Activated naive CD4-positive, alpha-beta T cell treated with anti-CD3 and anti-CD28 coated beads for 36 hours (primary cell): ENCODE measurements around the gene CIT. TPM values are rescaled to one million over a fixed set of nuclear protein-coding genes. Genes with fewer than 3 reads are reported as not detected.

Source experiments
- CTCF ChIA-PET: fragments of 350-600 bp; sonication (Branson Sonifier 250); formaldehyde crosslinking; loops from one replicate; lab custom pipeline; 2021; ENCODE audit warnings: antibody characterized with exemption; lab: Charles Lee
- DNase-seq: peaks from one replicate; pipeline ENCODE4 v3.0.0-alpha.2; 2020
- H3K27ac Mint-ChIP-seq: one replicate; pipeline ENCODE4 v1.8.0; 2021; ENCODE audit warnings: mild to moderate bottlenecking, mixed read lengths
- H3K27me3 Mint-ChIP-seq: one replicate; pipeline ENCODE4 v1.8.0; 2021; ENCODE audit warnings: low read depth, mixed read lengths
- H3K36me3 Mint-ChIP-seq: one replicate; pipeline ENCODE4 v1.8.0; 2021; ENCODE audit warnings: low read depth, mixed read lengths
- H3K4me1 Mint-ChIP-seq: one replicate; pipeline ENCODE4 v1.8.0; 2021; ENCODE audit warnings: low read depth, mixed read lengths
- H3K4me3 Mint-ChIP-seq: one replicate; pipeline ENCODE4 v1.8.0; 2021; ENCODE audit warnings: mild to moderate bottlenecking, moderate library complexity, mixed read lengths
- H3K9me3 Mint-ChIP-seq: one replicate; pipeline ENCODE4 v1.8.0; 2021; ENCODE audit warnings: mixed read lengths
- intact Hi-C: fragments of 100-400 bp; cut with micrococcal nuclease; formaldehyde crosslinking; loops from one replicate; pipeline ENCODE4 v1.15.1; 2023
- total RNA-seq, 2 experiments: library from RNA; stranded (reverse); gene quantifications; one replicate each; pipeline ENCODE4 v1.2.3, GENCODE V29; 2021

CIT gene, protein sequence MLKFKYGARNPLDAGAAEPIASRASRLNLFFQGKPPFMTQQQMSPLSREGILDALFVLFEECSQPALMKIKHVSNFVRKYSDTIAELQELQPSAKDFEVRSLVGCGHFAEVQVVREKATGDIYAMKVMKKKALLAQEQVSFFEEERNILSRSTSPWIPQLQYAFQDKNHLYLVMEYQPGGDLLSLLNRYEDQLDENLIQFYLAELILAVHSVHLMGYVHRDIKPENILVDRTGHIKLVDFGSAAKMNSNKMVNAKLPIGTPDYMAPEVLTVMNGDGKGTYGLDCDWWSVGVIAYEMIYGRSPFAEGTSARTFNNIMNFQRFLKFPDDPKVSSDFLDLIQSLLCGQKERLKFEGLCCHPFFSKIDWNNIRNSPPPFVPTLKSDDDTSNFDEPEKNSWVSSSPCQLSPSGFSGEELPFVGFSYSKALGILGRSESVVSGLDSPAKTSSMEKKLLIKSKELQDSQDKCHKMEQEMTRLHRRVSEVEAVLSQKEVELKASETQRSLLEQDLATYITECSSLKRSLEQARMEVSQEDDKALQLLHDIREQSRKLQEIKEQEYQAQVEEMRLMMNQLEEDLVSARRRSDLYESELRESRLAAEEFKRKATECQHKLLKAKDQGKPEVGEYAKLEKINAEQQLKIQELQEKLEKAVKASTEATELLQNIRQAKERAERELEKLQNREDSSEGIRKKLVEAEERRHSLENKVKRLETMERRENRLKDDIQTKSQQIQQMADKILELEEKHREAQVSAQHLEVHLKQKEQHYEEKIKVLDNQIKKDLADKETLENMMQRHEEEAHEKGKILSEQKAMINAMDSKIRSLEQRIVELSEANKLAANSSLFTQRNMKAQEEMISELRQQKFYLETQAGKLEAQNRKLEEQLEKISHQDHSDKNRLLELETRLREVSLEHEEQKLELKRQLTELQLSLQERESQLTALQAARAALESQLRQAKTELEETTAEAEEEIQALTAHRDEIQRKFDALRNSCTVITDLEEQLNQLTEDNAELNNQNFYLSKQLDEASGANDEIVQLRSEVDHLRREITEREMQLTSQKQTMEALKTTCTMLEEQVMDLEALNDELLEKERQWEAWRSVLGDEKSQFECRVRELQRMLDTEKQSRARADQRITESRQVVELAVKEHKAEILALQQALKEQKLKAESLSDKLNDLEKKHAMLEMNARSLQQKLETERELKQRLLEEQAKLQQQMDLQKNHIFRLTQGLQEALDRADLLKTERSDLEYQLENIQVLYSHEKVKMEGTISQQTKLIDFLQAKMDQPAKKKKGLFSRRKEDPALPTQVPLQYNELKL (N-terminal part only)
- 10 to 100 TPM; 78.6 to 78.8 TPM for total RNA-seq

DNA sequence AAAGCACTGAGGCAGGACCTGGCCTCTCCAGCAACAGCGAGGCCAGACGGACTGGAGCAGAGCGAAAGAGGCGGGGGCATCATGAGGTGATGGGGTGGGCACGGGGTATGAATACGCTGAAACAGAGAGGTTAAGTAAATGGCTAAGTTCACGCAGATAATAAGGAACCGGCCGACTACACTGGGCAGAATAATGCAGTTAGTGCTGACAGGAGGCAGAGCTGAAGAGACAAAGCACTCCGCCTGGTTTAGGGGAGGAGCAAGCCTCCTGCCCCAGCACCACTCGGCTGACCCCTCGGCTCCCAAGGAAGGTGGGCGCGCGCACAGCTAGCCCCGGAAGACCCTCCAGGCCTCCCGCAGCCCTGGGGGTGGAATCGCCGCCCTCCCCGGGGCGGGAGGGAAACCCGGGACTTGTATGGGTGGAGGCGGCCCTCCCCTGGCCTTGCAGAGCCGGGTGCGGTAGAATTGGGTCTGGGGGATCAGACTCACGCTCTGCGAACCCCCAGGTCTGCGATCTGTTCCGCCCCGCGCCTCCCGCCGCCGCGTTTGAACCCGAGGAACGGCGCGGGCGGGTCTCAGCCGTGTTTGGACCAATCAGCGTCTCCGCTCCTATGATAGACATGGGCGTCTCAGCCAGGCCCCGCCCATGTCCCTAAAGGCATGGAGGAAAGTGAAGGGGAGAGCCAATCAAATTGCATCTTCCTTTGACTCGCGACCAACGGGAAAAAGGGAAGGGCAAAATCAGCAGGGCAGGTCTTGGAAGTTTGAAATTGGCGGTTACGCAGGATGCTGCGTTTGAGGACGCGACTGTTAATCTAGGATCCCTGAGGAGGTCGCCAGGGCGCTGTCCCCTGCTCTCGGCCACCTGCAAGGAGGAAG, at the start of gene CIT:
CIT (minus strand) TSS at position 560 of the 878 bp plus-strand sequence. CDS start 1,152 bp downstream, outside the sequence.
- peak; percentile 94 for DNase-seq
- peaks cover 13% of the 10 kb centered on the region for H3K4me1 Mint-ChIP-seq
- peak within 1 kb of the TSS; percentile 42 for H3K27ac Mint-ChIP-seq
- CTCF ChIA-PET: interaction anchor here (0.6 kb wide), 1 partner anchor 23 kb away, joined by 5 read pairs; no protein-coding TSS in a partner anchor
- peak within 1 kb of the TSS; percentile 97 for H3K4me3 Mint-ChIP-seq
- H3K9me3 Mint-ChIP-seq: no peaks in the 10 kb centered on the region
- intact Hi-C loops: loop anchor here (1.0 to 2.0 kb wide), 6 partner anchors 25 to 244 kb away; no protein-coding TSS in a partner anchor
- H3K27me3 Mint-ChIP-seq: no peaks in the 10 kb centered on the region
- peaks cover 24% of the 10 kb centered on the region for H3K36me3 Mint-ChIP-seq

DNA sequence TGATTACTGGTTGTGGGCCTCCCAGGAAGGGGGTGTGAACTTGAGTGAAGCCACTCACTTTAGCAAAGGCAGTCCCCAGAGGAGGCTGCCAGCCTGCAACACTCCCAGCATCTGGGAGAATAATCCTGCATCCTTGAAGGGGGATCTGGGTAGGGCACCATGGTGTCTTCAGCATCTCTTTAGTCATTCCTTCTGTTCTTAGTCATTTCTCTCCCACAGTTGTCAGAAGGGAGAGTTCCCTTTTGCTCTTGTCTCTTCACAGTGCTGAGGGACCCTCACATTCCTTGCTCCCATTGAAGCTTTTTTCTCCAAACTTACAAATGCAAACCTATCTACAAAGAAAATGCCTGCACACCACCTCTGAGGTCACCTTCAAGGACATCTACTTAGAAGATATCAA, 48.1 kb upstream of the CIT start:
- no peaks in the 10 kb centered on the region for H3K36me3 Mint-ChIP-seq
- CTCF ChIA-PET: interaction anchor here (0.6 to 0.9 kb wide), 2 partner anchors 14 to 17 kb away, joined by 3 to 4 read pairs; no protein-coding TSS in a partner anchor
- H3K27me3 Mint-ChIP-seq: no peaks in the 10 kb centered on the region
- no peak for DNase-seq
- intact Hi-C loops: no loop called here
- H3K4me1 Mint-ChIP-seq: no peaks in the 10 kb centered on the region
- no peaks in the 10 kb centered on the region for H3K9me3 Mint-ChIP-seq
- H3K4me3 Mint-ChIP-seq: no peak overlapping the region
- no peak overlapping the region for H3K27ac Mint-ChIP-seq

DNA sequence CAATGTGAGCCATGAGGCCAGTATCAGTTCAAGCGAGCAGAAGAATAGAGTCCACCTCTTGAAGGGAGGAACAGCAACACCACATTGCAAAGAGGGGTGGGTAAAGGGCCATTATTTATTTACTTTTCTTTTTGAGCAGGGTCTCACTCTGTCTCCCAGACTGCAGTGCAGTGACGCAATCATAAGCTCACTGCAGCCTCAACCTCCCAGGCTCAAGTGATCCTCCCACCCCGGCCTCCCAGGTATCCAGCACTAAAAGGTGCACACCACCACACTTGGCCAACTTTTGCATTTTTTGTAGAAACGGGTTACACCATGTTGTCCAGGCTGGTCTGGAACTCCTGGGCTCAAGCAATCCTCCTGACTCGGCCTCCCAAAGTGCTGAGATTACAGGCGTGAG, 42.9 kb upstream of the CIT start:
- H3K27me3 Mint-ChIP-seq: no peaks in the 10 kb centered on the region
- no peak for DNase-seq
- H3K4me1 Mint-ChIP-seq: no peaks in the 10 kb centered on the region
- intact Hi-C loops: no loop called here
- no peaks in the 10 kb centered on the region for H3K36me3 Mint-ChIP-seq
- CTCF ChIA-PET: no interaction called here
- H3K27ac Mint-ChIP-seq: no peak overlapping the region
- H3K9me3 Mint-ChIP-seq: no peaks in the 10 kb centered on the region
- no peak overlapping the region for H3K4me3 Mint-ChIP-seq

DNA sequence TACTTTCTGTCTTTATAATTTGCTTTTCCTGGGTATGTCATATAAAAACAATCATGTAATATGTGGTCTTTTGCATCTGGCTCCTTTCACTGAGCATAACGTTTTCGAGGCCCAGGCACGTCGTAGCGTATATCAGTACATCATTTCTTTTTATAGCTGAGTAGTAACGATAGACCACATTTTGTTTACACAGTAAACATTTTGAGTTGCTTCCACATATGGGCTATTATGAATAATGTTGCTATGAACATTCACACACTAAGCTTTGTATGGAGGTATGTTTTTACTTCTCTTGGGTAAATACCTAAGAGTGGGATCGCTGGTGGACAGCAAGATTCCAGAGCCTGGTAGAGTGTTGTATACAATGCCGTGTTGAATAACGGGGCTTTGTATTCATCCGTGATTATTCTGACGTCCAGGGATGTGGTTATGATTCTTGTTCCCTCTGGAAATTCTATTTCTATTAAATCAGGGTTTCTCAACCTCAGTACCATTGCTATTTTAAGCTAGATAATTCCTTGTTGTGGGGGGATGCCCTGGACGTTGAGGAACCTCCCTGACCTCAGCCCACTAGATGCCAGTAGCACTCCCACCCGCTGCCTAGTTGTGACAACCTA, 38.9 kb upstream of the CIT start:
- Mint-ChIP-seq H3K27ac (no peak overlapping the region), H3K4me1 (no peaks in the 10 kb centered on the region), H3K27me3 (no peaks in the 10 kb centered on the region), H3K36me3 (no peaks in the 10 kb centered on the region), H3K4me3 (no peak overlapping the region), H3K9me3 (no peaks in the 10 kb centered on the region)
- intact Hi-C loops: no loop called here
- CTCF ChIA-PET: no interaction called here
- DNase-seq: no peak

DNA sequence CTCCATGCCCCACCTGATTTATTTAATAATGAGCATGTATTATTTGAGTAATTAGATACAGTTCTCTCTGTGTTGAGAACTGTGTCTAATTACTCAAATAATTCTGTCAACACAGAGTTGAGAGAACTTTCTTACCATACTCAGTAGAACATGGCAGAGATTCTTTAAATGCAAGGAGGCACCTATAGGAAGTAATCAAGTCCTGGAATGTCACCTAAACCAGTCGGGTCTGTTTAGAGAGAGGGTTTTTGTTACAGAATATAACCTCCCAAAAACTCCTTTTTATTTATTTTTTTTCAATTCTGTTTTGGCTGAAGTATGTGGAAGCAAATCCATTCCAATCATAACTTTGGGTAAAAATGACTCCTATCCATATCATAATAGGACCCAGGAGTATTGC, 37.5 kb upstream of the CIT start:
- CTCF ChIA-PET: no interaction called here
- no peak overlapping the region for H3K4me3 Mint-ChIP-seq
- H3K9me3 Mint-ChIP-seq: no peaks in the 10 kb centered on the region
- H3K4me1 Mint-ChIP-seq: no peaks in the 10 kb centered on the region
- H3K27ac Mint-ChIP-seq: no peak overlapping the region
- H3K36me3 Mint-ChIP-seq: no peaks in the 10 kb centered on the region
- H3K27me3 Mint-ChIP-seq: no peaks in the 10 kb centered on the region
- intact Hi-C loops: no loop called here
- DNase-seq: no peak

DNA sequence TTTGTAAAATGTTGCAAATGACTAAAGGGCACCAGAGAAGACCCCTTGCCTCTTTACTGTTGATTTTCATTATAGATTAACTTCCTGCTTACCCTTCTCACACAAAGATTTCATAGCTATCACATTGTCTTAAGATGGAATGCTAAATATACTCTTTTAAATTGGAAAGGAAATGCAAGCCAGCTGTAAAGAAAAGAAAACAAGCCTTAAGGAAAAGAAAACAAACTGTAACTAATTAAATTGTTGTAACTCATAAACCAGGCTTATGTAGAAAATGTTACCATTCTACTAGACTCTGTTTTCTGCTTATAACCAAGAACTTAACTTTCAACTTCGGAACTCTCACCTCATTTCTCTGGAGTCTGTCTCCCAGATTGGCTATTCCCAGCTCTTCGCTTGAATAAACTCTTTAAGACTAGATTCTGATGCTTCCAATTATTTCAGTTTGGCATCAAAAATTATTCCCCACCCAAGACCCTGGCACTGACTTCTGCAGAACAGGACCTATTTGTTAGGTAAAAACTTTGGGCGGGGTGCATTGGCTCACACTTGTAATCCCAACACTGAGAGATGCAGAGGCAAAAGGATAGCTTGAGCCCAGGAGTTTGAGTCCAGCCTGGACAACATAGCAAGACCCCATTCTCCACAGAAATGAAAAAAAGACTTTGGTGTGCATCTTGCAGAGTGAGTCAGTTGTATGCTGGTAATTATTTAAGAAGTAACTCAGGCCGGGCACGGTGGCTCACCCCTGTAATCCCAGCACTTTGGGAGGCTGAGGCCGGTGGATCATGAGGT, 36.6 kb upstream of the CIT start:
- CTCF ChIA-PET: interaction anchor here (0.7 kb wide), 1 partner anchor 25 kb away, joined by 3 read pairs; no protein-coding TSS in a partner anchor

DNA sequence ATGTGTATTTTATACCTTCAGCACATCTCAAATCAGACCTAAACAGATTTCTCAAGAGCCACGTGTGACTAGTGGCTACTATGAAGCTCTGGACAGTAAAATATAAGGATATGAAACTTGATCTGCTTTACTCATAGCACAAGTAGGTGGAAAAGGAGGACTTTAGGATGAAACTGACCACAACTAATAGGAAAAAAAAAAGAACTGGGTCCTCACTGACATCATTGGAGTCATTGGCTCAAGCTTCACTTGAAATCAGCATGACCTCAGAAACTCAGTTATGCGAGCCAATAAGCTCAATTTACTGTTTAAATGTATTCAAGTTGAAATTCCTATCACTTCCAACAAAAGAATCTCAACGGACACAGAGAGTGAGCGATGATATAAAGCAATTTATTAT, 34.1 kb upstream of the CIT start:
- Mint-ChIP-seq H3K9me3 (no peaks in the 10 kb centered on the region), H3K27ac (no peak overlapping the region), H3K36me3 (no peaks in the 10 kb centered on the region), H3K27me3 (no peaks in the 10 kb centered on the region), H3K4me1 (no peaks in the 10 kb centered on the region), H3K4me3 (no peak overlapping the region)
- CTCF ChIA-PET: interaction anchor here (0.7 kb wide), 1 partner anchor 214 kb away, joined by 3 read pairs; no protein-coding TSS in a partner anchor
- intact Hi-C loops: no loop called here
- no peak for DNase-seq

More for the DNA sequence above, 36.6 kb upstream of the CIT start:
- Mint-ChIP-seq H3K27me3 (no peaks in the 10 kb centered on the region), H3K9me3 (no peaks in the 10 kb centered on the region), H3K4me3 (no peak overlapping the region), H3K36me3 (no peaks in the 10 kb centered on the region), H3K27ac (no peak overlapping the region), H3K4me1 (no peaks in the 10 kb centered on the region)
- no peak for DNase-seq
- intact Hi-C loops: no loop called here

DNA sequence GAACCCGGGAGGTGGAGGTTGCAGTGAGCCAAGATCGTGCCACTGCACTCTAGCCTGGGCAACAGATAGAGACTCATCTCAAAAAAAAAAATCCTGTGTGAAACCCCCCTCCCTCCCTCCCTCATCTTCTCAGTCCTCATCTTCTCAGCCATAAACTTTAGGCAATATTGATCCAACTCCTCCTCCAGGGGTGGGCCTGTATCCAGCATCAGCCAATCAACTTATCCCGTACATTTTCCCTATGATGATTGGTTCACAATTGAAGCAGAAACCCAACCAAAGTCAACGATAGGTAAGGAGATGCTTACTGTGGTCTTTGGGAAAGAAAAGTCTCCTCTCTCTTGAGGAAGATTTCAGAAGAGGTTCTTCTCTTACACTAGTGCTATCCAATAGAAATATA, 33.5 kb upstream of the CIT start:
- Mint-ChIP-seq H3K4me1 (no peaks in the 10 kb centered on the region), H3K9me3 (no peaks in the 10 kb centered on the region), H3K4me3 (no peak overlapping the region), H3K36me3 (no peaks in the 10 kb centered on the region), H3K27ac (no peak overlapping the region), H3K27me3 (no peaks in the 10 kb centered on the region)
- intact Hi-C loops: no loop called here
- CTCF ChIA-PET: no interaction called here
- DNase-seq: no peak

DNA sequence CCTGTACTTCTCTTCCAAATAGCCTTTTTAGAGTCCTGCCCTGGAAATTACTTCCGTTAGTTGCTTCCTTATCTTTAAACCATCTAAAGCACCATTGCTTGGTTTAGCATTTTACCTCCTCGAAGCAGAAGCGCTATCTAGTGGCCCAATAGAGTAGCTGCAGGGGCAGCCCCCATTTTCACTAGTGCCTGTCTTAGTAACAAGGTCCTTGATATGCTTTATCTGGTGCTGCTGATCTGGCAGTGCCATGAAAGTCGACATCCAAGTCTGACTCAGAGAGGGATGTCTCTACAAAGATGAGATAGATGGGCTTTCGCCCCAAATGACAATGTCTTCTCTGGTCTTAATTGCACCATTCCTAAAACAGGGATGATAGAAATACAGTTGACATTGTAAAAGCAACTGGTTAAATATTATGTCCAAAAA, 25.0 kb upstream of the CIT start:
- Mint-ChIP-seq H3K4me1 (peaks cover 8% of the 10 kb centered on the region), H3K36me3 (no peaks in the 10 kb centered on the region), H3K27ac (no peak overlapping the region), H3K9me3 (no peaks in the 10 kb centered on the region), H3K27me3 (no peaks in the 10 kb centered on the region), H3K4me3 (no peak overlapping the region)
- intact Hi-C loops: loop anchor here (1.0 to 2.0 kb wide), 4 partner anchors 25 to 458 kb away; partner anchors contain the start of gene CIT
- peak; percentile 89 for DNase-seq
- CTCF ChIA-PET: interaction anchor here (1.0 to 1.5 kb wide), 7 partner anchors 15 to 185 kb away, joined by 3 to 4 read pairs (median 3); no protein-coding TSS in a partner anchor

DNA sequence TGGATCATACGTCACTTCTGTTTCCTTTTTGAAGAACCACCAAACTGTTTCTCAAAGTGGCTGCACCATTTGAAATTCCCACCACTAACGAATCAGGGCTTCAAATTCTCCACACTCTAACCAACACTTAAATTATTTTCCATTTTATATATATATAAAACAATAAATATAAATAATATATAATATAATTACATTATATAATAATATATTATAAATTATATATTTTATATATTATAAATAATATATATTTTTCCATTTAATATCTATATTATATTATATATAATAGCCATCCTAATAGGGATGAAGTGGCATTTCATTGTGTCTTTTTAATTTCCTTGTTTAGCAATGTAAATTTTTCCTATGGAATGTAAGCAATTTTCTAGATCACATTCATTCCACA, 24.6 kb upstream of the CIT start:
- no peak overlapping the region for H3K4me3 Mint-ChIP-seq
- no peaks in the 10 kb centered on the region for H3K36me3 Mint-ChIP-seq
- no peak overlapping the region for H3K27ac Mint-ChIP-seq
- no peak for DNase-seq
- peaks cover 8% of the 10 kb centered on the region for H3K4me1 Mint-ChIP-seq
- intact Hi-C loops: loop anchor here (1.0 to 2.0 kb wide), 4 partner anchors 24 to 457 kb away; partner anchors contain the start of gene CIT
- CTCF ChIA-PET: interaction anchor here (1.0 to 1.5 kb wide), 4 partner anchors 15 to 122 kb away, joined by 3 to 4 read pairs (median 3); no protein-coding TSS in a partner anchor
- H3K9me3 Mint-ChIP-seq: no peaks in the 10 kb centered on the region
- H3K27me3 Mint-ChIP-seq: no peaks in the 10 kb centered on the region
